HepG2 (cell line): Measurements from ENCODE around the gene HRH3. TPM values are rescaled to one million over a fixed set of nuclear protein-coding genes. Genes with fewer than 3 reads are reported as not detected.

Experiments used
- ERF ChIP-seq: IDR thresholded peaks from 2 replicates; pipeline ENCODE4 v1.6.1; 2018; ENCODE audit warnings: missing biosample characterization, missing genetic modification reagents
- IRX3 ChIP-seq: sonication (generic); formaldehyde crosslinking; IDR thresholded peaks from 2 replicates; pipeline ENCODE4 v1.8.1; 2023; ENCODE audit warnings: mild to moderate bottlenecking, low read depth, missing genetic modification reagents, borderline replicate concordance
- MAX ChIP-seq: IDR thresholded peaks from 2 replicates; pipeline ENCODE4 v1.6.1; 2012; ENCODE audit warnings: inconsistent platforms
- MIXL1 ChIP-seq: IDR thresholded peaks from 2 replicates; pipeline ENCODE4 v1.6.1; 2016
- NCOA1 ChIP-seq: sonication (generic); formaldehyde crosslinking; IDR thresholded peaks from 2 replicates; pipeline ENCODE4 v1.9.0; 2021; ENCODE audit warnings: missing genetic modification reagents
- NFATC3 ChIP-seq: sonication (generic); formaldehyde crosslinking; IDR thresholded peaks from 2 replicates; pipeline ENCODE4 v1.5.1; 2020; ENCODE audit warnings: mild to moderate bottlenecking, missing genetic modification reagents
- PAF1 ChIP-seq: IDR thresholded peaks from 2 replicates; pipeline ENCODE4 v1.6.1; 2016; ENCODE audit warnings: missing genetic modification reagents, missing compliant biosample characterization
- SIX4 ChIP-seq: sonication (generic); formaldehyde crosslinking; IDR thresholded peaks from 2 replicates; pipeline ENCODE4 v1.4.0; 2020; ENCODE audit warnings: missing genetic modification reagents
- THAP11 ChIP-seq: IDR thresholded peaks from 2 replicates; pipeline ENCODE4 v1.6.1; 2016; ENCODE audit warnings: missing biosample characterization, missing genetic modification reagents
- ZFP1 ChIP-seq: IDR thresholded peaks from 2 replicates; pipeline ENCODE4 v1.6.1; 2016
- ZFP36 ChIP-seq: fragments of 150-350 bp; IDR thresholded peaks from 2 replicates; pipeline ENCODE4 v1.6.1; 2018; ENCODE audit warnings: borderline replicate concordance, low read length, low read depth; ENCODE audit not compliant: partially characterized antibody
- ZNF282 ChIP-seq: fragments of 450-650 bp; IDR thresholded peaks from 2 replicates; pipeline ENCODE4 v1.6.1; 2018; ENCODE audit not compliant: partially characterized antibody
- ZNF569 ChIP-seq: sonication (generic); formaldehyde crosslinking; IDR thresholded peaks from 2 replicates; pipeline ENCODE4 v1.5.0; 2020; ENCODE audit warnings: mild to moderate bottlenecking, missing genetic modification reagents, moderate library complexity, borderline replicate concordance
- ZNF781 ChIP-seq: sonication (generic); formaldehyde crosslinking; IDR thresholded peaks from 2 replicates; pipeline ENCODE4 v1.5.1; 2020; ENCODE audit warnings: borderline replicate concordance, mild to moderate bottlenecking, missing genetic modification reagents; ENCODE audit errors: not compliant biosample characterization
- ZSCAN30 ChIP-seq: sonication (generic); formaldehyde crosslinking; IDR thresholded peaks from 2 replicates; pipeline ENCODE4 v1.5.0; 2020; ENCODE audit warnings: mild to moderate bottlenecking, missing genetic modification reagents
- polyA plus RNA-seq, 8 experiments: library from polyadenylated mRNA; depleted of rRNA in 3 of 8; stranded (reverse) in 7 of 8; unstranded in 1 of 8; fragments of >200 nt; fragmentation: Illumina TruSeq in 4 of 8; extraction: Trizol in 4 of 8; gene quantifications; 2 replicates each; pipeline versions ENCODE4 v1.2.1 to v1.2.3, GENCODE V29; 2011 to 2016; ENCODE audit warnings: low read depth in 4 of 8, missing spikeins in 1 of 8, mixed read lengths in 1 of 8; ENCODE audit not compliant: insufficient read depth in 1 of 8
- total RNA-seq, 5 experiments: library from RNA; depleted of rRNA; stranded (reverse); fragments of >200 nt; fragmentation: Illumina TruSeq; extraction: Trizol; gene quantifications; 2 replicates each; pipeline ENCODE4 v1.2.3, GENCODE V29; 2016; ENCODE audit warnings: low read depth in 1 of 5
- TF ChIP-seq, protein P1 (sequence below): sonication (generic); formaldehyde crosslinking; IDR thresholded peaks from 2 replicates; pipeline ENCODE4 v1.4.0; 2020; ENCODE audit warnings: mild to moderate bottlenecking, missing genetic modification reagents
- TF ChIP-seq, protein P2 (sequence below): sonication (generic); formaldehyde crosslinking; IDR thresholded peaks from 2 replicates; pipeline ENCODE4 v1.4.0; 2020; ENCODE audit warnings: mild to moderate bottlenecking, low read depth, missing genetic modification reagents
- TF ChIP-seq, protein P3 (sequence below), 2 experiments: fragments of 450-650 bp in 1 of 2; sonication (generic) in 1 of 2; formaldehyde crosslinking in 1 of 2; IDR thresholded peaks; 2 replicates each; pipeline versions ENCODE4 v1.6.1 to v1.8.0; 2016 to 2022; ENCODE audit warnings: antibody characterized with exemption in 1 of 2, mild to moderate bottlenecking in 1 of 2, missing genetic modification reagents in 1 of 2

The HRH3 gene
- total and polyA plus RNA-seq, 2 of the 13 experiments (the other 11 are each of a cell fraction or from before 2014, with no cell fraction given) = 0.18 TPM; not detected in 1

DNA sequence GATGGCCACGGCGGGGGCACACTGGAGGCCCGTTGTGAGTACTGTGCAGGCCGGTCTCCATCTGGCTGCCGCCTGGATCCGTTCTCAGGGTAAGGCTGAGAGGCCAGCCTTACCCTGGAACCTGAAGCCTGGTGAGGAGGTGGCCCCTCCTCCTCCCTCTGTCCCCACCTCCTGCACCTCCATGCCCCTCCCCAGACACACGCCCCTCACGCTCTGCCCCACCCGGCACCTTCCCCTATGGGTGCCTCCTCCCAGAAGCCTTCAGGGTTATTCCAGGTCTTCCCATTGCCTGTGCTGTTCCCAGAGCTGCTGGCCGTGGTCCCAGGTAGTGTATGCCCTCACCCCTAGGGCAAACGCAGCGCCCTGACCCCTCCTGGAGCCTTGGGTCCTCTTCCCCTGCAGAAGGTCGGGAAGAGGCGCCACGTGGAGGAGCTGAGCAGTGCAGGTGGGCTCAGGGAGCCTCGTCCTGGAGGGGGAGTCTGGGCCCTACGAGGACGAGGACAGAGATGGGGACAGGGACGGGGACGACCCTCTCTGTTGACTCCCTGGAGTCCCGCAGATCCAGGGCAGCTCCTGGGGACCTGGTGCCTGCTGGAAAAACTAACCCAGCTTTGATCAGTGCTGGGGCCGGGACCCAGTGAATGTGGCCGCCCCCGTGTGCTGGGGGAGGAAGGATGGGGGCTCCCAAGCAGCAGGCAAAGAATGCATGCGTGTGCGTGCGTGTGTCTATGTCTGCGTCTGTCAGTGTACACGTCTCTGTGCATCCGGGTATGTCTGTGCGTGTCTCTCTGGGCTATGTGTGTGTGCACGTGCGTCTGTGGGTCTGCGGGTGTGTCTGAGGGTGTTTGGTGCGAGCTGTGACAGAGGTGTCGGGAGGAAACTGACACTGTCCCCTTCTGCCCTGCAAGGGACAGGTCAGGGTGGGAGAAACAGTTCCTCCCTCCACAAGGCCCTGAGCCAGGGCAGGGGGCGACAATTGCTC is 8.2 kb upstream of the HRH3 start (continued):
- TF ChIP-seq, protein P1, sequence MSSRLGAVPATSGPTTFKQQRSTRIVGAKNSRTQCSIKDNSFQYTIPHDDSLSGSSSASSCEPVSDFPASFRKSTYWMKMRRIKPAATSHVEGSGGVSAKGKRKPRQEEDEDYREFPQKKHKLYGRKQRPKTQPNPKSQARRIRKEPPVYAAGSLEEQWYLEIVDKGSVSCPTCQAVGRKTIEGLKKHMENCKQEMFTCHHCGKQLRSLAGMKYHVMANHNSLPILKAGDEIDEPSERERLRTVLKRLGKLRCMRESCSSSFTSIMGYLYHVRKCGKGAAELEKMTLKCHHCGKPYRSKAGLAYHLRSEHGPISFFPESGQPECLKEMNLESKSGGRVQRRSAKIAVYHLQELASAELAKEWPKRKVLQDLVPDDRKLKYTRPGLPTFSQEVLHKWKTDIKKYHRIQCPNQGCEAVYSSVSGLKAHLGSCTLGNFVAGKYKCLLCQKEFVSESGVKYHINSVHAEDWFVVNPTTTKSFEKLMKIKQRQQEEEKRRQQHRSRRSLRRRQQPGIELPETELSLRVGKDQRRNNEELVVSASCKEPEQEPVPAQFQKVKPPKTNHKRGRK (CRISPR knock-in tag) = peak; percentile 63; the same call in 1 of the 2 replicates
- TF ChIP-seq PAF1 (CRISPR knock-in tag) = no peak
- TF ChIP-seq MIXL1 (CRISPR knock-in tag) = no peak
- no peak for TF ChIP-seq THAP11 (CRISPR knock-in tag)
- no peak for TF ChIP-seq ZFP1
- TF ChIP-seq ZNF569 (CRISPR knock-in tag) = no peak
- TF ChIP-seq NFATC3 (CRISPR knock-in tag) = no peak
- TF ChIP-seq, protein P2, sequence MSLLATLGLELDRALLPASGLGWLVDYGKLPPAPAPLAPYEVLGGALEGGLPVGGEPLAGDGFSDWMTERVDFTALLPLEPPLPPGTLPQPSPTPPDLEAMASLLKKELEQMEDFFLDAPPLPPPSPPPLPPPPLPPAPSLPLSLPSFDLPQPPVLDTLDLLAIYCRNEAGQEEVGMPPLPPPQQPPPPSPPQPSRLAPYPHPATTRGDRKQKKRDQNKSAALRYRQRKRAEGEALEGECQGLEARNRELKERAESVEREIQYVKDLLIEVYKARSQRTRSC (CRISPR knock-in tag) = no peak
- TF ChIP-seq ERF (CRISPR knock-in tag) = no peak
- no peak for TF ChIP-seq SIX4
- peak; percentile 86 for TF ChIP-seq MAX
- no peak for TF ChIP-seq ZFP36
- no peak for TF ChIP-seq ZSCAN30 (CRISPR knock-in tag)
- no peak for TF ChIP-seq ZNF781 (CRISPR knock-in tag)
- TF ChIP-seq ZNF282 = no peak
- no peak for TF ChIP-seq NCOA1
- TF ChIP-seq, protein P3, sequence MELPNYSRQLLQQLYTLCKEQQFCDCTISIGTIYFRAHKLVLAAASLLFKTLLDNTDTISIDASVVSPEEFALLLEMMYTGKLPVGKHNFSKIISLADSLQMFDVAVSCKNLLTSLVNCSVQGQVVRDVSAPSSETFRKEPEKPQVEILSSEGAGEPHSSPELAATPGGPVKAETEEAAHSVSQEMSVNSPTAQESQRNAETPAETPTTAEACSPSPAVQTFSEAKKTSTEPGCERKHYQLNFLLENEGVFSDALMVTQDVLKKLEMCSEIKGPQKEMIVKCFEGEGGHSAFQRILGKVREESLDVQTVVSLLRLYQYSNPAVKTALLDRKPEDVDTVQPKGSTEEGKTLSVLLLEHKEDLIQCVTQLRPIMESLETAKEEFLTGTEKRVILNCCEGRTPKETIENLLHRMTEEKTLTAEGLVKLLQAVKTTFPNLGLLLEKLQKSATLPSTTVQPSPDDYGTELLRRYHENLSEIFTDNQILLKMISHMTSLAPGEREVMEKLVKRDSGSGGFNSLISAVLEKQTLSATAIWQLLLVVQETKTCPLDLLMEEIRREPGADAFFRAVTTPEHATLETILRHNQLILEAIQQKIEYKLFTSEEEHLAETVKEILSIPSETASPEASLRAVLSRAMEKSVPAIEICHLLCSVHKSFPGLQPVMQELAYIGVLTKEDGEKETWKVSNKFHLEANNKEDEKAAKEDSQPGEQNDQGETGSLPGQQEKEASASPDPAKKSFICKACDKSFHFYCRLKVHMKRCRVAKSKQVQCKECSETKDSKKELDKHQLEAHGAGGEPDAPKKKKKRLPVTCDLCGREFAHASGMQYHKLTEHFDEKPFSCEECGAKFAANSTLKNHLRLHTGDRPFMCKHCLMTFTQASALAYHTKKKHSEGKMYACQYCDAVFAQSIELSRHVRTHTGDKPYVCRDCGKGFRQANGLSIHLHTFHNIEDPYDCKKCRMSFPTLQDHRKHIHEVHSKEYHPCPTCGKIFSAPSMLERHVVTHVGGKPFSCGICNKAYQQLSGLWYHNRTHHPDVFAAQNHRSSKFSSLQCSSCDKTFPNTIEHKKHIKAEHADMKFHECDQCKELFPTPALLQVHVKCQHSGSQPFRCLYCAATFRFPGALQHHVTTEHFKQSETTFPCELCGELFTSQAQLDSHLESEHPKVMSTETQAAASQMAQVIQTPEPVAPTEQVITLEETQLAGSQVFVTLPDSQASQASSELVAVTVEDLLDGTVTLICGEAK (IDR thresholded peaks at IDR 0.05) = no peak
- TF ChIP-seq, protein P3 (CRISPR knock-in tag; IDR thresholded peaks at IDR 0.05) = no peak
- no peak for TF ChIP-seq IRX3 (CRISPR knock-in tag)
